Measurements from ENCODE around the gene CCL3. TPM values are rescaled to one million over a fixed set of nuclear protein-coding genes. Genes with fewer than 3 reads are reported as not detected.
"Not testable (repeated sequence)": the region's sequence is repeated elsewhere in the genome, so short reads cannot be mapped to it uniquely, and the experiment has no call there.

CCL3 gene
- total RNA-seq, 2 experiments from 2014 or later, result 3.7 to 4.1 TPM

GRCh38 chr17:36127199-36127893 lies 37.4 kb upstream of the CCL3 start:
- H3K9me3 Mint-ChIP-seq, result peaks cover 10% of the 10 kb centered on the region
- H3K27ac Mint-ChIP-seq, result no peak overlapping the region
- no peaks in the 10 kb centered on the region for H3K4me1 Mint-ChIP-seq
- H3K4me3 Mint-ChIP-seq, result no peak overlapping the region
- ChIA-PET CTCF (no interaction called here), POLR2A (no interaction called here)
- peaks cover 15% of the 10 kb centered on the region for H3K27me3 Mint-ChIP-seq
- DNase-seq, result no peak
- H3K36me3 Mint-ChIP-seq (ENCODE audit: low read depth), result peaks cover 2% of the 10 kb centered on the region

- H3K27me3 Mint-ChIP-seq, result peaks cover 19% of the 10 kb centered on the region
- ChIA-PET CTCF (interaction anchor here (1.7 kb wide), 1 partner anchor 20 kb away, joined by 3 read pairs; no protein-coding TSS in a partner anchor), POLR2A (no interaction called here)
Measured at GRCh38 chr17:36124879-36125824, 35.2 kb upstream of the CCL3 start.

GRCh38 chr17:36123431-36123830 lies 33.5 kb upstream of the CCL3 start:
- H3K36me3 Mint-ChIP-seq (ENCODE audit: low read depth), result peaks cover 2% of the 10 kb centered on the region
- H3K4me3 Mint-ChIP-seq, result no peak overlapping the region

More at GRCh38 chr17:36124879-36125824, 35.2 kb upstream of the CCL3 start:
- Mint-ChIP-seq H3K4me3 (no peak overlapping the region), H3K9me3 (peaks cover 12% of the 10 kb centered on the region), H3K27ac (no peak overlapping the region), H3K4me1 (no peaks in the 10 kb centered on the region), H3K36me3 (ENCODE audit: low read depth) (peaks cover 2% of the 10 kb centered on the region)
- DNase-seq, result no peak

GRCh38 chr17:36121099-36121498 lies 31.2 kb upstream of the CCL3 start:
- POLR2A ChIA-PET; H3K4me3 Mint-ChIP-seq; H3K27ac Mint-ChIP-seq; CTCF ChIA-PET; H3K36me3 Mint-ChIP-seq (ENCODE audit: low read depth); DNase-seq; H3K4me1 Mint-ChIP-seq: not testable (repeated sequence)
- Mint-ChIP-seq H3K9me3 (peaks cover 12% of the 10 kb centered on the region), H3K27me3 (peaks cover 17% of the 10 kb centered on the region)

More at GRCh38 chr17:36123431-36123830, 33.5 kb upstream of the CCL3 start:
- no peaks in the 10 kb centered on the region for H3K4me1 Mint-ChIP-seq
- H3K27me3 Mint-ChIP-seq, result peaks cover 16% of the 10 kb centered on the region
- ChIA-PET POLR2A (no interaction called here), CTCF (interaction anchor here (1.7 kb wide), 1 partner anchor 22 kb away, joined by 3 read pairs; no protein-coding TSS in a partner anchor)
- H3K9me3 Mint-ChIP-seq, result peaks cover 12% of the 10 kb centered on the region
- no peak for DNase-seq
- H3K27ac Mint-ChIP-seq, result no peak overlapping the region

- DNase-seq, result no peak
- Mint-ChIP-seq H3K9me3 (peaks cover 6% of the 10 kb centered on the region), H3K27me3 (peaks cover 17% of the 10 kb centered on the region), H3K36me3 (ENCODE audit: low read depth) (no peaks in the 10 kb centered on the region), H3K27ac (no peak overlapping the region), H3K4me1 (no peaks in the 10 kb centered on the region), H3K4me3 (no peak overlapping the region)
- CTCF ChIA-PET, result no interaction called here
- POLR2A ChIA-PET, result no interaction called here
Measured at GRCh38 chr17:36120221-36120620, 30.3 kb upstream of the CCL3 start.

GRCh38 chr17:36118477-36119353 lies 28.8 kb upstream of the CCL3 start:
- CTCF ChIA-PET, result interaction anchor here (0.8 to 1.0 kb wide), 2 partner anchors 11 to 149 kb away, joined by 3 read pairs; no protein-coding TSS in a partner anchor
- H3K27ac Mint-ChIP-seq, result no peak overlapping the region
- H3K27me3 Mint-ChIP-seq, result peaks cover 15% of the 10 kb centered on the region
- H3K4me3 Mint-ChIP-seq, result no peak overlapping the region
- H3K36me3 Mint-ChIP-seq (ENCODE audit: low read depth), result no peaks in the 10 kb centered on the region
- no peaks in the 10 kb centered on the region for H3K4me1 Mint-ChIP-seq
- H3K9me3 Mint-ChIP-seq, result peaks cover 3% of the 10 kb centered on the region
- DNase-seq, result no peak
- POLR2A ChIA-PET, result no interaction called here

- peaks cover 2% of the 10 kb centered on the region for H3K9me3 Mint-ChIP-seq
- H3K27me3 Mint-ChIP-seq, result peaks cover 14% of the 10 kb centered on the region
- no peak overlapping the region for H3K27ac Mint-ChIP-seq
- no peaks in the 10 kb centered on the region for H3K36me3 Mint-ChIP-seq (ENCODE audit: low read depth)
- H3K4me1 Mint-ChIP-seq, result no peaks in the 10 kb centered on the region
- ChIA-PET POLR2A (no interaction called here), CTCF (interaction anchor here (1.0 kb wide), 1 partner anchor 10 kb away, joined by 3 read pairs; no protein-coding TSS in a partner anchor)
- no peak overlapping the region for H3K4me3 Mint-ChIP-seq
- DNase-seq, result no peak
Measured at GRCh38 chr17:36117505-36118382, 27.8 kb upstream of the CCL3 start.

GRCh38 chr17:36115649-36115977 lies 25.7 kb upstream of the CCL3 start:
- H3K4me1 Mint-ChIP-seq; H3K9me3 Mint-ChIP-seq; H3K36me3 Mint-ChIP-seq (ENCODE audit: low read depth); H3K27ac Mint-ChIP-seq; CTCF ChIA-PET; H3K27me3 Mint-ChIP-seq; H3K4me3 Mint-ChIP-seq; POLR2A ChIA-PET; DNase-seq: not testable (repeated sequence)

- H3K27ac Mint-ChIP-seq; H3K4me3 Mint-ChIP-seq; CTCF ChIA-PET; DNase-seq; H3K9me3 Mint-ChIP-seq; H3K36me3 Mint-ChIP-seq (ENCODE audit: low read depth); H3K27me3 Mint-ChIP-seq; POLR2A ChIA-PET; H3K4me1 Mint-ChIP-seq: not testable (repeated sequence)
Measured at GRCh38 chr17:36114971-36115648, 25.2 kb upstream of the CCL3 start.

GRCh38 chr17:36113131-36113530 lies 23.2 kb upstream of the CCL3 start:
- CTCF ChIA-PET; H3K9me3 Mint-ChIP-seq; H3K4me3 Mint-ChIP-seq; H3K36me3 Mint-ChIP-seq (ENCODE audit: low read depth); H3K27me3 Mint-ChIP-seq; H3K27ac Mint-ChIP-seq; POLR2A ChIA-PET; H3K4me1 Mint-ChIP-seq; DNase-seq: not testable (repeated sequence)

- ChIA-PET POLR2A (no interaction called here), CTCF (interaction anchor here (1.7 kb wide), 1 partner anchor 13 kb away, joined by 3 read pairs; no protein-coding TSS in a partner anchor)
- peaks cover 4% of the 10 kb centered on the region for H3K9me3 Mint-ChIP-seq
- no peak for DNase-seq
- no peaks in the 10 kb centered on the region for H3K36me3 Mint-ChIP-seq (ENCODE audit: low read depth)
- H3K27ac Mint-ChIP-seq, result no peak overlapping the region
- peaks cover 7% of the 10 kb centered on the region for H3K27me3 Mint-ChIP-seq
- no peak overlapping the region for H3K4me3 Mint-ChIP-seq
- no peaks in the 10 kb centered on the region for H3K4me1 Mint-ChIP-seq
Measured at GRCh38 chr17:36112572-36112971, 22.6 kb upstream of the CCL3 start.
